Activated gamma-delta T cell (primary cell): ENCODE measurements around the gene PHF21B.

Experiments used
- DNase-seq: peaks from one replicate; lab custom pipeline; 2025; lab: John Stamatoyannopoulos, UW

The PHF21B gene

DNA sequence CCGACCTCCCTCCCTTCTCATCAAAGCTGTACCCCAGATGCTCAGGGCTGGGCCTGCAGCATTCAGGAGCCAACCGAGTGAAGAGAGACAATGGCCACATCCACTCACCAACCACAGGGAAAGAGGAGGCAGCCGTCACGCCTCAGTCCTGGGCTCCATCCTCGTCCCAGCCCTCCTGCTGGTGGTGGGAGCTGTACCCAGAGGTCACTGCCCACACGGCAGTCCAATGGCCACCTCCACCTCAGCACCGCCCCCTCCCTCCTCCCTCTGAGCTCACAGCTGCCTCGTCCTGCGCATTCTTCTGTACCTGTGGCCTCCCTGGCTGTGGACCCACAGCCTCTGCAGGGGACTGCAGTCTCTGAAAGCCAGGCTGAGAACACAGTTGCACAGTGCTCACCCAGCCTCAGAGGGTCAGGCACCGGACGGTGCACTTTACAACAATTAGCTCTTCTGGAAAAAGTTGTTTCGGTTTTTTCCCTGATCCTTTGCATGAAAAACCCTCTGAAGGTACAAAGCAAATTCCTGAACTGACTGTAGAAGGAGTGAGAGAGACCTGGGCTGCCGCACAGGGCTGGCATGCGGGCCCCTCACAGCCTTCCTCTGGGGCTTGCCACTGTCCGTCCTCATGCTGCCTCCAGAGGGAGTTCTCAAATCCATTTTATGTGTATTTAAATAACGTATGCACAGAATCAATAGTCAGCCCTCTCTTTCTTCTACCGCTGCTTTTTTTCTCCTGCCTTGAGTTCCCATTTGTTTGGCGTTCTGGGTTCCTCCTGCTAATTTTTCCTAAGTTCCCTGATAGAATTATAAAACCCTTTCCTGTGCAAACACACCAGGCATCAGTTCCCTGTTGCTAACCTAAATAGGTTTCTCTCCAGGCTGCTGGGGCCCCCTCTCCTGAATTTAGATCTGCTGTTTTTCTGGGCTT, 52.7 kb downstream of the PHF21B start:
- DNase-seq, result no peak

GRCh38 chr22:44955102-44955501, 54.7 kb downstream of the PHF21B start:
- DNase-seq, result no peak

GRCh38 chr22:44954149-44954548, 55.7 kb downstream of the PHF21B start:
- DNase-seq, result no peak

GRCh38 chr22:44952863-44953746, 56.7 kb downstream of the PHF21B start:
- DNase-seq, result no peak

- no peak for DNase-seq
Measured at GRCh38 chr22:44951510-44951816, 58.3 kb downstream of the PHF21B start.

DNA sequence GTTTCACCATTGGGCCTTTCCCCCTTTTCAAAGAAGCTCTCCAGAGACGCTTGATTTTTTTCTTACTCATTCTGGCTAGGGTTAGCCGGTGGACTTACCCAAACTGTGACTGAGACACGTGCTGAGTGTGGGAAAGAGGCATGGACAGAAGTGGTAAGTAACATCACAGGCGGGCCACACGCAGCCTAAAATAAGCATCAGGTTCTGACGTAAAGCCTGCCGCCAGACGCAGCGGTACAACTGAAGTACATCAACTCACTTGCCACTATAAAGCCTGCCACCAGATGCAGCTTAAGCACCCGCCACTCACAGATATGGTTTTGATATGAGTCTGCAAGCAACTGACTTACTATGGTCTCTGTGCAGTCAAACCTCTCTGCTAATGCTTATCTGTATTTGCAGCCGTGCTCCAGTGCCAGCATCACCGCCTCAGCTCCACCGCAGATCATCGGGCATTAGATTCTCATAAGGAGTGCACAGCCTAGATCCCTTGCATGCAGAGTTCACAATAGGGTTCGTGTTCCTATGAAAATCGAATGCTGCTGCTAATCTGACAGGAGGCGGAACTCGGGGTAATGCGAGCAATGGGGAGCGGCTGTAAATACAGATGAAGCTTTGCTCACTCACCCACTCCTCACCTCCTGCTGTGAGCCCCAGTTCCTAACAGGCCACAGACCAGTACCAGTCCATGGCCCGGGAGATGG, 58.8 kb downstream of the PHF21B start:
- no peak for DNase-seq

DNA sequence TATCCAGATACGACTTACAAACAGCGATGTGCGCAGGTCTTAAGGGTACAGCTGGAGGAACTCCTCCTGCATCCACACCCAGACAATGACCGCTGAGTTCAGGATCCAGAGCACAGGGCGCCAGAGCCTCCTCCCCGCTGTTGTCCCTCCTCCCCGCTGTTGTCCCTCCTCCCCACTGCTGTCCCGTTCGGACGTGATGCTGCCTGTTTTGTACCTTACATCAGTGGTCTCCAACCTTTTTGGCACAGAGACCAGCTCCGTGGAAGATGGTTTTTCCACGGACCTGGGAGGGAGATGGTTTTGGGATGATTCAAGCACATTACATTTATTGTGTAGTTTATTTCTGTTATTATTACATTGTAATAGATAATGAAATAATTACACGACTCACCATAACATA, 62.0 kb downstream of the PHF21B start:
- no peak for DNase-seq

DNA sequence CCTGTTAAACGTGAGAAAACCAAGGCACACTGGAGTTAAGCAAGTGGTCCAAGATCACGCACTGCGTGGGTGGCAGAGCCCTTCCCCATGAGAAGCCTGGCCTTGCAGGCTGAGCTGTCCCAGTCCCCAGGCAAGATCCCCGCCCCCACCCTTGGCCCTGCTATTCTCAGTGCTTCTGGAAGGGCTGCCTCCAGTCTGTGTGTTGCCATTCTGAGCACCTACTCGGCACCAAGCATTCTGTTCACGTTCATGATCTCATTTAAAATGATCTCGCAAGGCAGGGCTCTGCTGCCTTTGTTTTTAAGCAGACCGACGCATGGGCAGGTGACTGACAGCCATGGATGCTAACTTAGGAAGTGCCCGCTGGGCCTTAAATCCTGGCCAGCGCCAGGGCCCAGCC, 62.8 kb downstream of the PHF21B start:
- DNase-seq, result no peak

DNA sequence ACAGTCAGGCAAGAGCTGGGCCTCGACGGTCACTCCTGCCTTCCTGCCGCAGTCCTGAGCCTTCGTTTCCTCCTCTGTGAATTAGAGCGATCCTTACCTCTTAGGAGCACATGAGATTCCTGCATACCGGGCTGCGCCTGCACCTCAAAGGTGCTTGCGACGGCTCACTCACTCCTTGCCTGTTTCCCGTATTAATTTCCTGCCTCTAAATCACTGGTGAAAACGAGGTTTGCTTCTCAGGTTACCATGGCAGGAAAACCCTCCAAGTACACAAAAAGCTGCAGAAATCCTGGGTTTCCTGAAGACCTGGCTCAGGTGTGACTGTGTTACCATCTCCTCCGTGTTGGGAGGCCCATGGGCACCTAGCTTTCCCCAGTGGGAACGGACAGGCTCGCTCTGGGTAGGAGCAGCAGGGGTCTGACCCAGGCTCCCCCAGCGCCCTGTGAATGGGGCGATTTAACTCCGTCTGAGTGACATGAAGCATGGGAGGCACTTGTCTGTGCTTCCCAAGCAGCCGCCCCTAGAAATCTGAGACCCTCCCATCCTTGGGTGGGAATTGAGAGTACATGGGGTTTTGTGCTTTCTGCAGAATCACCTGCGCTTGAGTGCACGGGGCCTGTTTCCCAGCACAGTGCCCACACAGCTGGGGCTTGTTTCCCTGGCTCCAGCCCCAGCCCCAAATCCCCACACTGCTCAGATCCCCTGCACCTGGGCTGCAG, 64.8 kb downstream of the PHF21B start:
- DNase-seq, result no peak

DNA sequence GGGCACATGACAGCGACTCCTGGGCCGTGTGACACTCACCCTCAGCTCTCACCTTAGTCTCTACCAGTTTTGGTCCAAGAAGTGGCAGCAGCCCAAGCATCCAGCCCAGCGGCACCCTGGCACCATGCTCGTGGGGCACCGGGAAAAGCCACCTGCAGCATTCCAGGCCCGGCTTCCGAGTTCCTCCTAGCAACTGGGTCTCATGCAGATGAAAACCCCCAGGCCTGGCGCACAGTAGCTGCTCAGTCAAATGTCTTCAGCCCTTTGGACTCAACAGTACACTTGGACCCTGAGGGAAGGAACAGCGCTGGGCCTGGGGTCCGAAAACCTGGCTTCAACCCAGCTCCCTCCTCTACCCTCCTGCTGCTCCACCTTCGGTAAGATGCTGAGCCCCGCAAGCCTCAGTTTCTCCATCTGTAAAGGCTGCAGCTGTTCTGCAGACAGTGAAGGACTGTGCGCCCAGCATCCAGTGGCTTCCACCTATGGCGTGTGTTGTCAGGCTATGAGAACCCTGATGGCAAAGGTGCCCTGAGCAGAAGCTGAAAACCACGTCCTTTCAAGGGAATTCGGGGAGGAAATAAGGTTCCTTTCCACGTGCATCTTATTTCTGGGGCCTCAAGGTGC, 66.0 kb downstream of the PHF21B start:
- DNase-seq, result no peak

GRCh38 chr22:44942979-44943700, 66.7 kb downstream of the PHF21B start:
- no peak for DNase-seq

DNA sequence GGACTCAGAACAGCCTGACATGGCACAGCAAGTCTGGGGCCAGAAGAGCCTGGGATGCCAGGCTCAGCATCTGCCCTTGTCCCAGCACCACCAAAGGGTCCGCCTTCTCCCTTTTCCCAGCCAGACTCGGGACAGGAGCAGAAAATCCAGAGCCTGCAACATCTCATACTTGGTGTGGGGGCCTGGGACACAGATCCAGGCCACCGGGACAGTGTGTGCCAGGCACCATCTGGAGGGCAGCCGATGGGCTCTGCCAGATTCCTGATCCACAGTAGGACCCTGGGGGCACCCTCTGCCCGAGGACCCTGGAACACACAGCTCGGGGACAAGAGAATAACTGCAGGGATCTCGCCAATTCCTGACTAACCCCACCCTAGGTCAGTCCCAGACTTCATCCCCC, 67.7 kb downstream of the PHF21B start:
- DNase-seq, result no peak

DNA sequence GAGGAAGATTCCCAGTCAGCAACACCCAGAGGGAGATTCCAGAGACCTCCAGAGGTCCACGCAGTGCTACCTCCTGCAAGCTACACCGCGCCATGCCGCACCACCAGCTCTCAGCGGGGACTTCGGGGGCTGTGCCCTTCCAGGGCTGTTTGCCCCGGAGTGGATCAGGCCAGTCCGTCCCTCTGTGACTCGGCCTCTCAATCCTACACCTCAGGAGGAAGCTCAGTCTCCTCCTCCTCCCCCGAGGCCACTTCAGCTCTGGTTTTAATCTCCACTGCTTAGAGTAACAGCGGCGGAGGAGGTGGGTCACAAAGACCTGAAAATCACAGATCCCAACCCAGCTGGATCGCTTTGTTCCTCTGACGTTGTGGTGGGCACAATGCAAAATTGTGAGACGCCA, 68.6 kb downstream of the PHF21B start:
- DNase-seq, result no peak

DNA sequence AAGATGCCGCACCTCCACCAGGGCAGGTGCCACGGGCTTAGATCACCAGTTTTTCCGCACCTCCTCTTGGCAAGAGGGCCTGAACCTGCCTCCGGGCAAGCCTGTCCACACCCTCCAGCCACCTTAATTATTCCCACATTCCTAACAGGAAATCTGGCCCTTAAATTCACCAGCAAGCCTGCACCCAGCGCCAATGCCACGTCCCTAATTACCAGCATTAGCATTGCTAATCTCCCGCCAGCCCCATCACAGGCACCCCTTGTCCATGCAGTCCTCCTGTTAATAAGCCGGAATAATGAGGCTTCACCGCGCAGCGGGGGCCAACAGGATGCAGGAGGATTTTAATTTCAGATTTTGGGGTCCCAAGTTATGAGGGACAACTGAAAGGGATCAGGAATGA, 69.7 kb downstream of the PHF21B start:
- no peak for DNase-seq

GRCh38 chr22:44939451-44939850, 70.4 kb downstream of the PHF21B start:
- no peak for DNase-seq

- no peak for DNase-seq
Measured at GRCh38 chr22:44938886-44939285, 70.9 kb downstream of the PHF21B start.

DNA sequence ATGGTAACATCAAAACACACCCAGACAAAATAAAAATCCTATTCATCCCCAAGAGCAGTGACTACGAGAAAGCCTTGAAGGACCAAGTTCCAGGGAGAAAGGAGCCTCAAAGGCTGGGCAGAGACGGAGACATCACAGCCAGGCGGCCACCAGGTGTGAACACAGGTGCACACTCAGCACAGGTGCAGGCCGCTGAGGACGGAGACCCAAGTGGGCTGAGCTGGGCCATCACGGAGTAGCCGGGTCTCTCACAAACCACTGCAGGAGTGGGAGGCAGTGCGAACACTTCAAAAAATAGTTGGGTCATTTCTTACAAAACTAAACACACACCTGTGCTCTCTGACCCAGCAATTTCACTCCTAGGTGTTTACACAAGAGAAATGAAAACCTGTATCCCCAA, 72.6 kb downstream of the PHF21B start:
- DNase-seq, result no peak

- no peak for DNase-seq
Measured at GRCh38 chr22:44936201-44936600, 73.6 kb downstream of the PHF21B start.

DNA sequence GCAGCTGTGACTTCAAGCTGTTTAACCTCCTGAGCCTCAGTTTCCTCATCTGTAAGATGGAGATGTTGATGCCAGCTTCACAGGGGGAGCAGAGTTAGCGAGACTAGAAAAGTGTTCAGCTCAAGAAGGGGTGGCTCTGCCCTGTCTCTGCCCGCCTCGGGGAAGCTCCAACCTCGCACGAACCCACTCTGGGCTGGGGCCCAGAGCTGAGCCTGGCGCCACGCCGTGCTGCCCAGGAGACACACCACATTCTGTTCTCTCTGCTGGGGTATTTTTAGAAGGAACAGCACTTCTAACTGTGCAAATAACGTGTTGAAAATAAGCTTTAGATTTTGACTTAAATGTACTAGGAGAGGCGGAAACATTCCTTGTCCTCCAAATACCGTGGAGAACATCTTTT, 74.1 kb downstream of the PHF21B start:
- no peak for DNase-seq

- DNase-seq, result no peak
Measured at GRCh38 chr22:44934454-44934735, 75.4 kb downstream of the PHF21B start.
